Measurements from ENCODE around the gene TRIM49C. TPM values are rescaled to one million over a fixed set of nuclear protein-coding genes. Genes with fewer than 3 reads are reported as not detected.
"Not testable (repeated sequence)": the region's sequence is repeated elsewhere in the genome, so short reads cannot be mapped to it uniquely, and the experiment has no call there.

The TRIM49C gene, protein sequence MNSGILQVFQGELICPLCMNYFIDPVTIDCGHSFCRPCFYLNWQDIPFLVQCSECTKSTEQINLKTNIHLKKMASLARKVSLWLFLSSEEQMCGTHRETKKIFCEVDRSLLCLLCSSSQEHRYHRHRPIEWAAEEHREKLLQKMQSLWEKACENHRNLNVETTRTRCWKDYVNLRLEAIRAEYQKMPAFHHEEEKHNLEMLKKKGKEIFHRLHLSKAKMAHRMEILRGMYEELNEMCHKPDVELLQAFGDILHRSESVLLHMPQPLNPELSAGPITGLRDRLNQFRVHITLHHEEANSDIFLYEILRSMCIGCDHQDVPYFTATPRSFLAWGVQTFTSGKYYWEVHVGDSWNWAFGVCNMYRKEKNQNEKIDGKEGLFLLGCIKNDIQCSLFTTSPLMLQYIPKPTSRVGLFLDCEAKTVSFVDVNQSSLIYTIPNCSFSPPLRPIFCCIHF
- not detected in 2 replicates for total RNA-seq

DNA sequence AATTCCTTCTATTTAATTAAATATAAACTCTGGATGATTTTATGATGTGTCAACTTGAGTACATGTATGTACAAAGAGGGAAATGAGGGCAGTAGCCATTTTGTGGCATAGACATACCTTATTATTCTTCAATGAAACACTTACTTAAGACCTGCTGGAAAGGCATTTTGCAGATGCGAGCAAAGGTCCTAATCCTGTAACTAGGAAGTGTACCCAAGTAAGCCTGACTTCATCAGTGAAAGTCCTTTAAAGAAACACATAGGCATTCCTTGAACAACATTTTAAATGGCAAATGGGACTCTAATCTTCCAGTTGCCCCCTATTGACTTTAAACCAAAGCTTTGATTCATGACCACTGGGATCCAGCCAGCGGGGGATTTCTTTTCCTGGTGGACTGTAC lies at the start of gene TRIM49C:
TSS of gene TRIM49C (plus strand) at position 301 of the 400 bp plus-strand sequence. CDS start 4,106 bp downstream, outside the sequence.
- not testable (repeated sequence) for H3K36me3 ChIP-seq (ENCODE audit: control insufficient read depth, insufficient read depth, low read length); DNase-seq (ENCODE audit: low read depth); H3K27me3 ChIP-seq (ENCODE audit: control insufficient read depth, insufficient read depth, low read length); H3K4me3 ChIP-seq (ENCODE audit: low read depth, low read length); FAIRE-seq

DNA sequence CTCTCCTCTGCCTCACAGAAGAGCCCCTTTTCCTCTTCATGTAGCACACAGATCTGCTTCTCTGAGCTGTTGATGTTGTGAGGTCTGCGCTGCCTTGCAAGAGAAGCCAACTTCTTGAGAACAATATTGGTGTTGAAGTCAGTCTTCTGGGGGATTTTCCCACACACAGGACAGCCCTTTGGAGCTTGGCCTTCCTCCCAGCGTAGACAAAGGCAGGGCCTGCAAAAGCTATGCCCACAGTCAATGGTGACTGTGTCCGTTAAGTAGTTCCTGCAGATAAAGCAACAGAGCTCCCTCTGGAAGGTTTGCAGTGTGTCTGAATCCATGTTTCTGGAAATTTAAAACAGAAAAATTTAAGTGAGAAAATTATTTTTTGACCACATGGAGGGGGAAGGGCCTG lies 6.7 kb upstream of the TRIM49C start:
- H3K4me3 ChIP-seq (ENCODE audit: low read depth, low read length); H3K27me3 ChIP-seq (ENCODE audit: control insufficient read depth, insufficient read depth, low read length); H3K36me3 ChIP-seq (ENCODE audit: control insufficient read depth, insufficient read depth, low read length); FAIRE-seq; DNase-seq (ENCODE audit: low read depth): not testable (repeated sequence)

DNA sequence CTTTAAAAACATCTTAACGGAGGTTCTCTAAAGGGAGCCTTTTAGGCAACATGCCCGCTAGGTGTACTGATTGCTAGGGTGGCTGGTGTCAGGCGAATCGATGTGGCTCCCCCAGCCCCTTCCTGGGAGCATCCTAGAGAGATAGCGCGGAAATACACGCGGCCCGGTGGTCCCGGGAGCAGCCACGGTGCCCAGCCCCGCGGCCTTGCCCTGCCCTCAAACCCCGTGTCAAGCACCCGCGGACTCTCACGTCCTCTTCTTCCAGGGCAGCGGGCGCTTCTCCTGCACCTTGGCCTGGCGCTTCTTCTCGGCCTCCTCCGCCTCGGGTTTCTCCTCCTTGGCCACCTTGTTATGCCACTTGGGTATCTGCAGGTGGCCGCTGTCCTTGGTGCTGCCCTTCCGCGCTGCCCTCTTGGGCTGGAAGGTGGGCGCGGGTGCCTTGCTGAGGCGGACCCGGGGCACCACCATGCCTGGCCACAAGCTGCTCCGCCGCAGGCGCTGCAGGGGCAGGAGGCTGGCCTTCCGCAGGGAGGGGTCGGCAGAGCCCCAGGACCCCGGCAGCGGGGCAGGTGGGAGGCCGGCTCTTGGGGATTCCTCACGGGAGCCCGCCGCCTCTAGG lies 20.8 kb downstream of the TRIM49C start:
- not testable (repeated sequence) for H3K4me3 ChIP-seq (ENCODE audit: low read depth, low read length); DNase-seq (ENCODE audit: low read depth); H3K27me3 ChIP-seq (ENCODE audit: control insufficient read depth, insufficient read depth, low read length); FAIRE-seq; H3K36me3 ChIP-seq (ENCODE audit: control insufficient read depth, insufficient read depth, low read length)

DNA sequence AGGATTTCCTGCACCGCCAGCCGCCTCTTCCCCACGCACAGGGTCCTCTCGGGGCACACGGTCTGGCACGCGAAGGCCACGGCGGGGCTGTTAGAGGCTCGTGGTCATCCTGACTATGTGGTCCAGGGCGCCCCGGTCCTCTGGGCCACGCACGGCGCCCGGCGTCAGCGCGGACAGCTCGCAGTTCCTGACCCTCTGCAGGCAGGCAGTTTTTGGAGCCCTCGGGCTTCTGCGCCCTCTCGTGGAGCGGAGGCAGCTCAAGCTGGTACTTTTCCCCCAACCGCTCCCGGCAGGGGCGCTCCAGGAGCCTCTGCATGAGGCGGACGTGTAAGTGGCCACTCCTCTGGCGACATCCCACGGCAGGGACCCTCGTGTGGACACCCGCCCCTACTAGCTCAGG lies 21.4 kb downstream of the TRIM49C start:
- not testable (repeated sequence) for H3K4me3 ChIP-seq (ENCODE audit: low read depth, low read length); DNase-seq (ENCODE audit: low read depth); H3K27me3 ChIP-seq (ENCODE audit: control insufficient read depth, insufficient read depth, low read length); FAIRE-seq; H3K36me3 ChIP-seq (ENCODE audit: control insufficient read depth, insufficient read depth, low read length)

DNA sequence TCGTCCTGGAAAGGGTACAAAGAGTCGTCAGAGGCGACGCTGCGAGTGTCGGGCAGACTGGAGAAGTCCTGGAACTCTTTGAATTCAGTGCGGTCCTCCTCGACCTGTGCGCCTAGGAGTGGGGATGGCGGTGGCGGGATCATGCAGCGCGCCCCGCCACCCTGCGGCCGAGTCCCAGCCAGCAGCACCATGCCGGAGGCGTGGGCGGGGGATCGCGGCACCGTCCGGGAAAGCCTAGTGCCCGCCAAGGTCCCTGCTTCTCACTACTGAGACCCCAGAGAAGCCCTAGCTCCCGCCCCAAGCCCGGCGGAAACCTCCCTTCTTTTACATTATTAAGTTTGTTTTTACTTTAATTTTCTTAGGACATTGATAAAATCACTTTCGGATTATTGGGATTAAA lies 22.6 kb downstream of the TRIM49C start:
- not testable (repeated sequence) for H3K4me3 ChIP-seq (ENCODE audit: low read depth, low read length); H3K27me3 ChIP-seq (ENCODE audit: control insufficient read depth, insufficient read depth, low read length); H3K36me3 ChIP-seq (ENCODE audit: control insufficient read depth, insufficient read depth, low read length); DNase-seq (ENCODE audit: low read depth); FAIRE-seq

DNA sequence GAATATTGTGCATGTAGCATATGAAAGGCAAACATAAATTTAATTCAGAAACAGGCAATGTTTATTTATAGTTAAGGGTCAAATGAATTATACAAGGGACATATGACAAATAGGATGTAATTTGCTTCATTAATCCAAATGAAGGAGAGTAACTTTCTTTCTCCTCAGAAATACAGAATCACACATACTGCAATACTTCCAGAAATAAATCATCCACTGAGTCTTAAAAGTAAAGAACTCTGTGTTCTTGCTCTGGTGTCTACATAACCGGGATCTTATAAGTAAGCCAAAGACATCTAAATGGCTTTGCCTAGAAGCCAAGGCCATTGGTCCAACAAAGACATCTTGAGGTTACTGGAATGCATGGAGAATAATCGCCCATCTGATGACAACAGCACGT lies 54.7 kb downstream of the TRIM49C start, which contains the start of gene UBTFL1:
TSS of gene UBTFL1 (plus strand) at position 301 of the 400 bp plus-strand sequence. CDS start at position 301, 0 bp downstream.
- DNase-seq (ENCODE audit: low read depth); H3K4me3 ChIP-seq (ENCODE audit: low read depth, low read length); H3K36me3 ChIP-seq (ENCODE audit: control insufficient read depth, insufficient read depth, low read length); H3K27me3 ChIP-seq (ENCODE audit: control insufficient read depth, insufficient read depth, low read length); FAIRE-seq: not testable (repeated sequence)

DNA sequence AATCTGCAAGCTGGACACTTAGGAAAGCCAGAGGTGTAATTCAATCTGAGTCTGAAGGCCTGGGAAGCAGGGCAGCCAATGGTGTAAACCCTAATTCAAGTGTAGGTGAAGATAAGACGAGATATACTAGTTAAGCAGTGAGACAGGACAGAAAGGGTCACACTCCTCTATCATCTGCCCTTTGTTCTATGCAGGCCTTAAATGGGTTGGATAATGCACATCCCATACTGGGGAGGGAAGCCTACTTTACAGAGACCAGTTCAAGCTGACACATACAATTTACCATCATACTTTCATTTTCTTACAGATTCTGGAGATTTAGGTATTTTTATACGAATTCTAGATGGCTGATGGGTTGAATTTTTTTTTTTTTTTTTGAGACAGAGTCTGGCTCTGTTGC lies 57.8 kb downstream of the TRIM49C start:
- not testable (repeated sequence) for H3K27me3 ChIP-seq (ENCODE audit: control insufficient read depth, insufficient read depth, low read length); FAIRE-seq; DNase-seq (ENCODE audit: low read depth); H3K36me3 ChIP-seq (ENCODE audit: control insufficient read depth, insufficient read depth, low read length); H3K4me3 ChIP-seq (ENCODE audit: low read depth, low read length)

Other genes starting within 250 kb of the TRIM49C start
- gene TRIM49, start 222.5 kb upstream of the TRIM49C start, total RNA-seq, result not detected in 2 replicates
- not detected in 2 replicates for gene TRIM64B, start 152.6 kb upstream of the TRIM49C start, total RNA-seq
- not detected in 2 replicates for gene TRIM49D1, start 108.9 kb upstream of the TRIM49C start, total RNA-seq
- not detected in 2 replicates for gene TRIM49D2, start 107.0 kb upstream of the TRIM49C start, total RNA-seq
- not detected in 2 replicates for gene TRIM64, start 65.1 kb upstream of the TRIM49C start, total RNA-seq
- gene UBTFL1, start 54.8 kb downstream of the TRIM49C start, total RNA-seq, result not detected in 2 replicates
- not detected in 2 replicates for gene NAALAD2, start 103.6 kb downstream of the TRIM49C start, total RNA-seq
- gene CHORDC1, start 191.9 kb downstream of the TRIM49C start, total RNA-seq, result 17.4 and 24.2 TPM in 2 replicates

All from bronchial epithelial cell (primary cell).